ENCODE results near the gene VAC14. TPM values are rescaled to one million over a fixed set of nuclear protein-coding genes. Genes with fewer than 3 reads are reported as not detected.
A peak's percentile ranks its signal among the peaks of the same experiment; 100 is the strongest.
"Not testable (repeated sequence)": the region's sequence is repeated elsewhere in the genome, so short reads cannot be mapped to it uniquely, and the experiment has no call there.

The VAC14 gene
- total and polyA plus RNA-seq, 2 experiments from 2014 or later: 27.1 to 32.4 TPM

DNA sequence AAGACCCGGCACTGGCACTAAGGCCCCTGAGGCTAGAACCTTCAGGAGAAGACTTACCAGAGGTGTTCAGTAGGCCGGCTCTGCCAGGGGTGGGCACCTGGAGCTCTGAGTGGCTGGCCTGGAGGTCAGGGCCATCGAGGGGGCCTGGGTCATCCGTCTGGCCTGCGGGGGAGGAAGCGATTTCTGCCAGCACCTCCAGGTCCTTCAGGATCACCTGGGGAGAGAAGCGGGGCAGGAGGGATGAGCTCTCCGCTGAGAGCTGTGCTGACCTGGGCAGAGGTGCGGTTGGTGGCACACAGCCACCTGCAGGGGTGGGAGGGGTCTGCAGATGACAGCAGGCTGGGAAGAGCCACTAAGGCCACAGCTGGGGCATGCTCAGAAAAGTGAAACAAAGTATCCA lies 56.6 kb downstream of the VAC14 start:
- no peak for DNase-seq
- WGBS, 2 experiments (ENCODE audit: low coverage in 1 of 2, low lambda C conversion rate in 2 of 2, missing lambda C conversion rate in 2 of 2): 96 to 98% methylated on average over 9 of the region's 9 CpGs
- Histone ChIP-seq H3K4me3 (no peak overlapping the region), H3K4me2 (ENCODE audit: unreplicated experiment) (no peak overlapping the region), H2AFZ (no peak overlapping the region), H3K79me2 (ENCODE audit: insufficient read depth) (no peaks in the 10 kb centered on the region), H3K9me3 (ENCODE audit: low read depth) (no peaks in the 10 kb centered on the region), H3K36me3 (ENCODE audit: low read depth) (no peaks in the 10 kb centered on the region), H3K27ac (no peak overlapping the region), H3F3A (ENCODE audit: insufficient read depth) (peaks cover 18% of the 10 kb centered on the region), H3K4me1 (ENCODE audit: insufficient read depth) (peaks cover 38% of the 10 kb centered on the region), H3K27me3 (replicated peaks; ENCODE audit: insufficient read depth) (no peaks in the 10 kb centered on the region), H3K9me2 (ENCODE audit: insufficient read depth) (no peaks in the 10 kb centered on the region), H4K20me1 (ENCODE audit: insufficient read depth) (no peaks in the 10 kb centered on the region), H3K9ac (no peak overlapping the region)
- TF ChIP-seq EZH2phosphoT487 (IDR thresholded peaks at IDR 0.05; ENCODE audit: insufficient read depth, low read depth): no peak
- no peak for TF ChIP-seq EZH2 (IDR thresholded peaks at IDR 0.05; ENCODE audit: insufficient read depth, poor library complexity, severe bottlenecking)
- in situ Hi-C loops (cut with MboI): no loop called here

DNA sequence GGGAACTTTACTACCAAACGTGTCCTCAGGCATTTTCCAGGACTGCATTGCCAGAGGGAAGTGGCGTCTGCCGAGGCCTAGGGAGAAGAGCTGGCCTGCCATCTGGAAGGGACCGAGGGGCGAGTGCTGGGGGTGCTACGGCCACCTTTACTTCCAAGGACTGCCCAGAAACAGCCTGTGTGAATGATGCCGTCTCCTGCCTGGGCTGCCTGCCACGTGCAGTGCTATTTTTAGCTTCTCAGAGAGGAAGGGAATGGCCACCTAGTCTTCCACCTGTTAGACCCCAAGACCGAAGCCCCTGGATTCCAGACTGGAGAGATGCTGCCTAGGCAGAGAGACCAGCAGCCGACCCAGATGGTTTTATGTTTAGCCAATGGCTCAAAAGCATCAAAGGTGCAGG lies 57.2 kb downstream of the VAC14 start:
- no peak overlapping the region for H3K4me3 ChIP-seq
- H3K27ac ChIP-seq: no peak overlapping the region
- no peaks in the 10 kb centered on the region for H3K9me2 ChIP-seq (ENCODE audit: insufficient read depth)
- H4K20me1 ChIP-seq (ENCODE audit: insufficient read depth): no peaks in the 10 kb centered on the region
- H3K36me3 ChIP-seq (ENCODE audit: low read depth): no peaks in the 10 kb centered on the region
- TF ChIP-seq EZH2 (IDR thresholded peaks at IDR 0.05; ENCODE audit: insufficient read depth, poor library complexity, severe bottlenecking) (no peak), EZH2phosphoT487 (IDR thresholded peaks at IDR 0.05; ENCODE audit: insufficient read depth, low read depth) (no peak)
- no peak for DNase-seq
- WGBS, 2 experiments (ENCODE audit: low coverage in 1 of 2, low lambda C conversion rate in 2 of 2, missing lambda C conversion rate in 2 of 2): 97 to 98% methylated on average over 10 of the region's 10 CpGs
- H3K27me3 ChIP-seq (replicated peaks; ENCODE audit: insufficient read depth): no peaks in the 10 kb centered on the region
- no peak overlapping the region for H3K4me2 ChIP-seq (ENCODE audit: unreplicated experiment)
- H3K79me2 ChIP-seq (ENCODE audit: insufficient read depth): no peaks in the 10 kb centered on the region
- H3F3A ChIP-seq (ENCODE audit: insufficient read depth): peaks cover 18% of the 10 kb centered on the region
- H3K9ac ChIP-seq: no peak overlapping the region
- in situ Hi-C loops (cut with MboI): no loop called here
- H2AFZ ChIP-seq: no peak overlapping the region
- peaks cover 38% of the 10 kb centered on the region for H3K4me1 ChIP-seq (ENCODE audit: insufficient read depth)
- H3K9me3 ChIP-seq (ENCODE audit: low read depth): no peaks in the 10 kb centered on the region

DNA sequence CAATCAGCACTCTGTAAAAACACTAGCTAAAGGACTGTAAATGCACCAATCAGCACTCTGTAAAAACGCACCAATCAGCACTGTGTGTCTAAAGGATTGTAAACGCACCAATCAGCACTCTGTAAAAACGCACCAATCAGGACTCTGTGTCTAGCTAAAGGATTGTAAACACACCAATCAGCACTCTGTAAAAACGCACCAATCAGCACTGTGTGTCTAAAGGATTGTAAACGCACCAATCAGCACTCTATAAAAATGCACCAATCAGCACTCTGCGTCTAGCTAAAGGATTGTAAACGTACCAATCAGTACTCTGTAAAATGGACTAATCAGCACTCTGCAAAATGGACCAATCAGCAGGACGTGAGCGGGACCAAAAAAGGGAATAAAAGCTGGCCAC lies 58.0 kb downstream of the VAC14 start:
- WGBS, 2 experiments (ENCODE audit: low coverage in 1 of 2, low lambda C conversion rate in 2 of 2, missing lambda C conversion rate in 2 of 2): 93 to 97% methylated on average over 9 of the region's 9 CpGs
- not testable (repeated sequence) for H3K36me3 ChIP-seq (ENCODE audit: low read depth)

DNA sequence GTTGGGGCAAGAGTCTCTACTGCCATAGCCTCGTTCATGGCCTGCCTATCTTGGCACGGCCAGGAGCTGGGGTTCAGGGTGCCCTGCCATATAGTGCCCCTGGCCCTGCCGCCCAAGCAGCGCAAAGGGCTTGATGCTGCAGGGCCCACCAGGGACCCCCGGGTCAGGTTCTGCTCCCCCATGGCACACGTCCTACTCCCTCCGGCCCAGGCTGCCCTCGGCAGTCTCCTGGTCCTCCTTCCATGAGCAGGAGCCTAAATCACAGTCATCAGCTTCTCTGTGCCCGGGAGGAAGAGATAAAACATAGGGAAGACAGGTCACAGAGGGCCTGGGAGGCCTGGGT lies 59.2 kb downstream of the VAC14 start:
- Histone ChIP-seq H3K79me2 (ENCODE audit: insufficient read depth) (no peaks in the 10 kb centered on the region), H3K9ac (peak overlapping the region; percentile 80), H3K9me2 (ENCODE audit: insufficient read depth) (no peaks in the 10 kb centered on the region), H4K20me1 (ENCODE audit: insufficient read depth) (no peaks in the 10 kb centered on the region), H3K4me1 (ENCODE audit: insufficient read depth) (peaks cover 46% of the 10 kb centered on the region), H2AFZ (no peak overlapping the region), H3K4me3 (no peak overlapping the region), H3K27ac (peak overlapping the region; percentile 91), H3F3A (ENCODE audit: insufficient read depth) (peaks cover 18% of the 10 kb centered on the region), H3K9me3 (ENCODE audit: low read depth) (no peaks in the 10 kb centered on the region), H3K4me2 (ENCODE audit: unreplicated experiment) (peak overlapping the region; percentile 28), H3K36me3 (ENCODE audit: low read depth) (no peaks in the 10 kb centered on the region), H3K27me3 (replicated peaks; ENCODE audit: insufficient read depth) (no peaks in the 10 kb centered on the region)
- TF ChIP-seq EZH2 (IDR thresholded peaks at IDR 0.05; ENCODE audit: insufficient read depth, poor library complexity, severe bottlenecking): no peak
- TF ChIP-seq EZH2phosphoT487 (IDR thresholded peaks at IDR 0.05; ENCODE audit: insufficient read depth, low read depth): no peak
- no peak for DNase-seq
- in situ Hi-C loops (cut with MboI): no loop called here
- WGBS, 2 experiments (ENCODE audit: low coverage in 1 of 2, low lambda C conversion rate in 2 of 2, missing lambda C conversion rate in 2 of 2): 81 to 86% methylated on average over 9 of the region's 9 CpGs

More for the DNA sequence above, 58.0 kb downstream of the VAC14 start:
- H3K9me2 ChIP-seq (ENCODE audit: insufficient read depth); H3K9ac ChIP-seq; H2AFZ ChIP-seq; in situ Hi-C loops (cut with MboI); H3K79me2 ChIP-seq (ENCODE audit: insufficient read depth); H3K9me3 ChIP-seq (ENCODE audit: low read depth); H3K27ac ChIP-seq; H3K27me3 ChIP-seq (replicated peaks; ENCODE audit: insufficient read depth); H4K20me1 ChIP-seq (ENCODE audit: insufficient read depth); H3K4me2 ChIP-seq (ENCODE audit: unreplicated experiment); H3K4me3 ChIP-seq; DNase-seq: not testable (repeated sequence)
- H3F3A ChIP-seq (ENCODE audit: insufficient read depth): peaks cover 18% of the 10 kb centered on the region
- H3K4me1 ChIP-seq (ENCODE audit: insufficient read depth): peaks cover 41% of the 10 kb centered on the region

All from GM23248 (cell line).